Measurements from ENCODE around the gene RPTOR.

DNA sequence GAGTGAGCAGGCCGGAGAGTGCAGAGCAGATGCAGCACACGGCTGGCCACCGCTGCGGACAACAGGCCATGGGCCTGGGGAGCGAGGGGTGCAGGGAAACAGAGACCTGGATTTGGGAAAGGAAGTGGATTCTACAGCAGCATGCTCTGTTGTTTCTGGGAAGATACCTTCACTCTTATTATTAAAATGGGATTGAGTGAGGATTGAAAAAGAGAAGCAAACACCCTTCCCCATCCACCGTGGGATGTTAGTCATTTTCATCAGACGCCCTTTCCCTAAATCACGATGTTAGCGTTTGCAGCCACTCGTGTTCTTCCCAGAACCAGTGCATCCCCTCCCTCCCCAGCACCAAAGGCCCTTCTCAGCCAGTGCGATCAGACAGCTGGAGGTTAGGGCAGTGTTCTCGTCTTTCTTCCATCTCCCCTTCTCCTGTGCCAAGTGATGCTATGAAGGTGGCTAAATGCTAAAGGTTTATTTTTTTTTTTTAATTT, 250.5 kb downstream of the RPTOR start:
- TF ChIP-seq, protein P1, sequence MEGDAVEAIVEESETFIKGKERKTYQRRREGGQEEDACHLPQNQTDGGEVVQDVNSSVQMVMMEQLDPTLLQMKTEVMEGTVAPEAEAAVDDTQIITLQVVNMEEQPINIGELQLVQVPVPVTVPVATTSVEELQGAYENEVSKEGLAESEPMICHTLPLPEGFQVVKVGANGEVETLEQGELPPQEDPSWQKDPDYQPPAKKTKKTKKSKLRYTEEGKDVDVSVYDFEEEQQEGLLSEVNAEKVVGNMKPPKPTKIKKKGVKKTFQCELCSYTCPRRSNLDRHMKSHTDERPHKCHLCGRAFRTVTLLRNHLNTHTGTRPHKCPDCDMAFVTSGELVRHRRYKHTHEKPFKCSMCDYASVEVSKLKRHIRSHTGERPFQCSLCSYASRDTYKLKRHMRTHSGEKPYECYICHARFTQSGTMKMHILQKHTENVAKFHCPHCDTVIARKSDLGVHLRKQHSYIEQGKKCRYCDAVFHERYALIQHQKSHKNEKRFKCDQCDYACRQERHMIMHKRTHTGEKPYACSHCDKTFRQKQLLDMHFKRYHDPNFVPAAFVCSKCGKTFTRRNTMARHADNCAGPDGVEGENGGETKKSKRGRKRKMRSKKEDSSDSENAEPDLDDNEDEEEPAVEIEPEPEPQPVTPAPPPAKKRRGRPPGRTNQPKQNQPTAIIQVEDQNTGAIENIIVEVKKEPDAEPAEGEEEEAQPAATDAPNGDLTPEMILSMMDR (IDR thresholded peaks at IDR 0.05; ENCODE audit: low read length): no peak
- TF ChIP-seq EZH2 (IDR thresholded peaks at IDR 0.05; ENCODE audit: borderline replicate concordance, low read length): no peak

Data from OCI-LY1 (cell line).